Calu3 (cell line): ENCODE data around the gene ST7L. TPM values are rescaled to one million over a fixed set of nuclear protein-coding genes. Genes with fewer than 3 reads are reported as not detected.

Experiments
- BruUV-seq: library from RNA; stranded (reverse); fragments of 400-500 nt; replicated peaks from 2 replicates; lab custom pipeline; 2021; lab: Mats Ljungman, UMichigan
- CTCF ChIA-PET: fragments of 300-600 bp; sonication (Branson Sonifier 250); formaldehyde crosslinking; loops from one replicate; lab custom pipeline; 2022; ENCODE audit warnings: antibody characterized with exemption; lab: Charles Lee
- DNase-seq: peaks from one replicate; pipeline ENCODE4 v3.0.0; 2022
- H3K27ac Mint-ChIP-seq: one replicate; pipeline ENCODE4 v1.8.0; 2022; ENCODE audit warnings: mixed read lengths; ENCODE audit not compliant: unreplicated experiment
- H3K27me3 Mint-ChIP-seq: one replicate; pipeline ENCODE4 v1.8.0; 2022; ENCODE audit warnings: mixed read lengths; ENCODE audit not compliant: unreplicated experiment
- H3K36me3 Mint-ChIP-seq: one replicate; pipeline ENCODE4 v1.8.0; 2022; ENCODE audit warnings: mild to moderate bottlenecking, moderate library complexity, mixed read lengths; ENCODE audit not compliant: insufficient read depth, unreplicated experiment
- H3K4me1 Mint-ChIP-seq: one replicate; pipeline ENCODE4 v1.8.0; 2022; ENCODE audit warnings: mild to moderate bottlenecking, low read depth, mixed read lengths; ENCODE audit not compliant: unreplicated experiment
- H3K4me3 Mint-ChIP-seq: one replicate; pipeline ENCODE4 v1.8.0; 2022; ENCODE audit warnings: mild to moderate bottlenecking, low read depth, moderate library complexity, mixed read lengths; ENCODE audit not compliant: unreplicated experiment
- H3K9me3 Mint-ChIP-seq: one replicate; pipeline ENCODE4 v1.8.0; 2022; ENCODE audit warnings: low read depth, mixed read lengths; ENCODE audit not compliant: unreplicated experiment
- intact Hi-C: fragments of 100-400 bp; cut with micrococcal nuclease; formaldehyde crosslinking; loops from one replicate; pipeline ENCODE4 v1.10.0; 2022; ENCODE audit not compliant: unreplicated experiment
- total RNA-seq: library from RNA; stranded (reverse); gene quantifications from 2 replicates; pipeline ENCODE4 v1.2.3, GENCODE V29; 2022
- TF ChIP-seq, protein P1 (sequence below): fragments of 200-600 bp; IDR thresholded peaks from one replicate; pipeline ENCODE4 v1.8.0; 2022; ENCODE audit warnings: antibody characterized with exemption; ENCODE audit not compliant: unreplicated experiment

ST7L gene
- total RNA-seq, 1 experiment from 2014 or later: 15.9 TPM

DNA sequence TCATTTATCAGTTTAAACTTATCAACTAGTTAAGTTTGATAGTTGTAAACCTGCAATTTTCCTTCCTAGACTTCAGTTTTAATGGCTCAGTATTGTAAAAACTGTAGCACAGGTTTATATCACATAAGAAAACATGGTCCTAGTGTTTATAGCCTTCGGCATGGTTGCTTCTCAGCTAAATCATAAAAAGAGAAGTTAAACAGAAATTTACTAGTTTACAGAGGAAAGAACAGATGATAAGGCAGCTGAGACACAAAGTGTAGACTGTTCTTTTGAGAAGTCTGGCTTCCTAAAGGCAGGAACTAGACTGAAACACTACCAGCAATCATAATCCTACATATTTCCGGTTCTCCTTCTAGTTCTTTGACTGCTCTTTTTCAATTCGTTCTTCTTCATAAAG, 70.4 kb downstream of the ST7L start:
- no TSS peak for BruUV-seq

DNA sequence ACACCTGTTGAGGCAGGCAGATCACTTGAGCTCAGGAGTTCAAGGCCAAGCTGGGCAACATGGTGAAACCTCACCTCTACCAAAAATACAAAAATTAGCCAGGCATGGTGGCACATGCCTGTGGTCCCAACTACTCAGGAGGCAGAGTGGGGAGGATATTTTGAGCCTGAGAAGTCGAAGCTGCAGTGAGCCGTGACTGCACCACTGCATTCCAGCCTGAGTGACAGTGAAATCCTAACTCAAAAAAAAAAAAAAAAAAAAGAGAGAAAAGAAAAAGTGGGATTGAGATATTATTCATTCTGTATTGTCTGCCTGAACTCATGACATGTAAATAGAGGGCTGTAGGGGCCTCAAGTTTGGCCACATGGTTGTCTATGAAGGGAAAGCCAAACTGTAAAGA, 72.9 kb downstream of the ST7L start:
- no peak for DNase-seq
- Mint-ChIP-seq H3K27me3 (no peaks in the 10 kb centered on the region), H3K27ac (peak overlapping the region; percentile 94), H3K4me1 (peaks cover 24% of the 10 kb centered on the region), H3K4me3 (no peak overlapping the region), H3K9me3 (no peaks in the 10 kb centered on the region), H3K36me3 (peaks cover 9% of the 10 kb centered on the region)
- TF ChIP-seq, protein P1, sequence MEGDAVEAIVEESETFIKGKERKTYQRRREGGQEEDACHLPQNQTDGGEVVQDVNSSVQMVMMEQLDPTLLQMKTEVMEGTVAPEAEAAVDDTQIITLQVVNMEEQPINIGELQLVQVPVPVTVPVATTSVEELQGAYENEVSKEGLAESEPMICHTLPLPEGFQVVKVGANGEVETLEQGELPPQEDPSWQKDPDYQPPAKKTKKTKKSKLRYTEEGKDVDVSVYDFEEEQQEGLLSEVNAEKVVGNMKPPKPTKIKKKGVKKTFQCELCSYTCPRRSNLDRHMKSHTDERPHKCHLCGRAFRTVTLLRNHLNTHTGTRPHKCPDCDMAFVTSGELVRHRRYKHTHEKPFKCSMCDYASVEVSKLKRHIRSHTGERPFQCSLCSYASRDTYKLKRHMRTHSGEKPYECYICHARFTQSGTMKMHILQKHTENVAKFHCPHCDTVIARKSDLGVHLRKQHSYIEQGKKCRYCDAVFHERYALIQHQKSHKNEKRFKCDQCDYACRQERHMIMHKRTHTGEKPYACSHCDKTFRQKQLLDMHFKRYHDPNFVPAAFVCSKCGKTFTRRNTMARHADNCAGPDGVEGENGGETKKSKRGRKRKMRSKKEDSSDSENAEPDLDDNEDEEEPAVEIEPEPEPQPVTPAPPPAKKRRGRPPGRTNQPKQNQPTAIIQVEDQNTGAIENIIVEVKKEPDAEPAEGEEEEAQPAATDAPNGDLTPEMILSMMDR: no peak
- CTCF ChIA-PET: no interaction called here
- BruUV-seq: no TSS peak
- intact Hi-C loops: no loop called here

More for the DNA sequence above, 70.4 kb downstream of the ST7L start:
- Mint-ChIP-seq H3K27me3 (no peaks in the 10 kb centered on the region), H3K36me3 (no peaks in the 10 kb centered on the region), H3K27ac (no peak overlapping the region), H3K4me1 (peaks cover 17% of the 10 kb centered on the region), H3K9me3 (no peaks in the 10 kb centered on the region), H3K4me3 (no peak overlapping the region)
- TF ChIP-seq, protein P1: no peak
- intact Hi-C loops: no loop called here
- no peak for DNase-seq
- CTCF ChIA-PET: no interaction called here

DNA sequence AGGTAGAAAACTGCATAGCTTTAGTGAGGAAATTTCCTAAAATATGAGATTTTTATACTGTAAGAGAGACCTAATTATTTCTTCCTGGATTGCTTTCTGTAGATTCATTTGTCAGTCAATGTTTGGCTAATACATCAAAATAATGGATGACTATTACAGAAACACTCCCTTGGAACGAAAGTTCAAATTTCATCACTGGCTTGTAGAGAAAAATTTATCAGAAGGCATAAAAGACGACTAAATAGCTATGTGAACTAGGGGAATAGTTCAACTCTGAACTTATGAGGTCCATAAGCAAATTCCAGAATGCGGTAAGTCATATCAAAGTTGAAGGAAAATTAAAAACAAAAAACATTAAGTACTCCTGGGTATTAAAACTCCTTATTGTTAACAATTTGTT, 74.2 kb downstream of the ST7L start:
- Mint-ChIP-seq H3K27me3 (no peaks in the 10 kb centered on the region), H3K4me3 (no peak overlapping the region), H3K27ac (peak overlapping the region; percentile 94), H3K9me3 (no peaks in the 10 kb centered on the region), H3K4me1 (peaks cover 24% of the 10 kb centered on the region), H3K36me3 (peaks cover 9% of the 10 kb centered on the region)
- intact Hi-C loops: no loop called here
- no peak for DNase-seq
- CTCF ChIA-PET: interaction anchor here (0.6 to 1.2 kb wide), 2 partner anchors 37 to 151 kb away, joined by 3 read pairs; no protein-coding TSS in a partner anchor
- TF ChIP-seq, protein P1: no peak
- no TSS peak for BruUV-seq

DNA sequence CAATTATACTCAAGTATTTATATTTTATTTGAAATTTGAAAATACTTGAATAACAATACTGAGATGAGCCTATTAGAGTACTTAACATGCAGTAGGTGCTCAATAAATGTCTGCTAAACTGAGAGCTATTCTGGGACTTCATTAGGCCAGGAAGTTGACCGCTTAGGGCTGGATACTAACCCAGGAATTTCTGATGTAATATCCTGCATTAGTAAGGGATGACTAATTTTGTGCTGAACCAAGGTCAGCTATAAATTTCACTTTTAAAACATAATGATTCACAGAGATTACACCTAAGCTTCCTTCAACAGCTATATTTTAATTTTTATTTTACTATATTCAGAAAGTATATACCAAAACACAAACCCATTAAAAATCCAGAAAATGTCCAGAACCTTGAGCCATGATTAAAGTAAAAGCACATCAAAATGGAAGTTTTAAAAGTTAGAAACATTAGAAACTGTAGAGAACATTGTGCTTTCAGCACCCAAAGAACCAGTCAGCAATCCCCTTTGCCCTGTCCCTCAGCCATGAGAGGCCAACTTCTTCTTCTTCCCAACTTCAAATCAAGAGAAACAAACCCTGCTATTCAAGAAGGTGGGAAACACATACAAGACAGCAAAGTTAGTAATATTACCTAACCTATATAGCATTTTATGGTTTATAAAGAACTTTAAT, 74.8 kb downstream of the ST7L start:
- TF ChIP-seq, protein P1: no peak
- CTCF ChIA-PET: interaction anchor here (0.6 to 1.2 kb wide), 3 partner anchors 38 to 187 kb away, joined by 3 to 7 read pairs (median 3); no protein-coding TSS in a partner anchor
- H3K27ac Mint-ChIP-seq: peak overlapping the region; percentile 94
- BruUV-seq: TSS peak; percentile 82
- peak; percentile 19 for DNase-seq
- no peaks in the 10 kb centered on the region for H3K27me3 Mint-ChIP-seq
- no peaks in the 10 kb centered on the region for H3K9me3 Mint-ChIP-seq
- no peak overlapping the region for H3K4me3 Mint-ChIP-seq
- H3K4me1 Mint-ChIP-seq: peaks cover 24% of the 10 kb centered on the region
- intact Hi-C loops: no loop called here
- H3K36me3 Mint-ChIP-seq: peaks cover 9% of the 10 kb centered on the region
